Activated effector memory CD4-positive, alpha-beta T cell treated with Interleukin-2 at 50 U/mL for 16 hours (primary cell): ENCODE data around the gene SULT1C2.

Source experiments
- DNase-seq: peaks from one replicate; pipeline ENCODE4 v3.0.0-alpha.2; 2020

The SULT1C2 gene

GRCh38 chr2:108297436-108298141, 8.9 kb downstream of the SULT1C2 start:
- no peak for DNase-seq

GRCh38 chr2:108301558-108301957, 12.9 kb downstream of the SULT1C2 start:
- DNase-seq, result no peak

GRCh38 chr2:108304975-108305374, 16.3 kb downstream of the SULT1C2 start:
- DNase-seq, result no peak

- DNase-seq, result no peak
These were observed 17.2 kb downstream of the SULT1C2 start for GRCh38 chr2:108305901-108306300.

GRCh38 chr2:108309903-108310302, 21.2 kb downstream of the SULT1C2 start:
- no peak for DNase-seq

- no peak for DNase-seq
These were observed 26.0 kb downstream of the SULT1C2 start for GRCh38 chr2:108314586-108315296.

- DNase-seq, result no peak
These were observed 26.8 kb downstream of the SULT1C2 start for GRCh38 chr2:108315444-108315934.

GRCh38 chr2:108316033-108316432, 27.3 kb downstream of the SULT1C2 start:
- DNase-seq, result no peak

GRCh38 chr2:108316461-108317258, 28.0 kb downstream of the SULT1C2 start:
- no peak for DNase-seq

- no peak for DNase-seq
These were observed 31.7 kb downstream of the SULT1C2 start for GRCh38 chr2:108320326-108320922.

GRCh38 chr2:108323619-108324018, 34.9 kb downstream of the SULT1C2 start:
- DNase-seq, result no peak

- no peak for DNase-seq
These were observed 36.0 kb downstream of the SULT1C2 start for GRCh38 chr2:108324531-108325255.

GRCh38 chr2:108325756-108326155, 37.1 kb downstream of the SULT1C2 start:
- DNase-seq, result no peak

GRCh38 chr2:108329771-108330170, 41.1 kb downstream of the SULT1C2 start:
- DNase-seq, result no peak

GRCh38 chr2:108330979-108331378, 42.3 kb downstream of the SULT1C2 start:
- no peak for DNase-seq

GRCh38 chr2:108345951-108346350, 57.3 kb downstream of the SULT1C2 start:
- DNase-seq, result no peak

GRCh38 chr2:108346827-108347226, 58.1 kb downstream of the SULT1C2 start:
- DNase-seq, result no peak

GRCh38 chr2:108347786-108348185, 59.1 kb downstream of the SULT1C2 start:
- DNase-seq, result no peak

- no peak for DNase-seq
These were observed 60.3 kb downstream of the SULT1C2 start for GRCh38 chr2:108348816-108349570.

GRCh38 chr2:108349571-108349928, 60.9 kb downstream of the SULT1C2 start:
- DNase-seq, result no peak

GRCh38 chr2:108351889-108352288, 63.2 kb downstream of the SULT1C2 start:
- DNase-seq, result no peak

GRCh38 chr2:108354136-108354535, 65.4 kb downstream of the SULT1C2 start:
- no peak for DNase-seq
